OCI-LY7 (cell line): ENCODE data around the gene MAPK8IP1.

Source experiments
- EZH2phosphoT487 ChIP-seq: fragments of 200-600 bp; sonication (generic); IDR thresholded peaks from 2 replicates; pipeline ENCODE4 v1.6.1; 2018; ENCODE audit warnings: low read depth, borderline replicate concordance, mild to moderate bottlenecking, mixed run types, antibody characterized with exemption, low read length, moderate library complexity, mixed read lengths
- TF ChIP-seq, protein P1 (sequence below): fragments of 200-600 bp; sonication (generic); conservative IDR thresholded peaks from 2 replicates; pipeline ENCODE4 v1.5.1; 2014; ENCODE audit warnings: mild to moderate bottlenecking, antibody characterized with exemption, low read length, moderate library complexity, mixed read lengths

DNA sequence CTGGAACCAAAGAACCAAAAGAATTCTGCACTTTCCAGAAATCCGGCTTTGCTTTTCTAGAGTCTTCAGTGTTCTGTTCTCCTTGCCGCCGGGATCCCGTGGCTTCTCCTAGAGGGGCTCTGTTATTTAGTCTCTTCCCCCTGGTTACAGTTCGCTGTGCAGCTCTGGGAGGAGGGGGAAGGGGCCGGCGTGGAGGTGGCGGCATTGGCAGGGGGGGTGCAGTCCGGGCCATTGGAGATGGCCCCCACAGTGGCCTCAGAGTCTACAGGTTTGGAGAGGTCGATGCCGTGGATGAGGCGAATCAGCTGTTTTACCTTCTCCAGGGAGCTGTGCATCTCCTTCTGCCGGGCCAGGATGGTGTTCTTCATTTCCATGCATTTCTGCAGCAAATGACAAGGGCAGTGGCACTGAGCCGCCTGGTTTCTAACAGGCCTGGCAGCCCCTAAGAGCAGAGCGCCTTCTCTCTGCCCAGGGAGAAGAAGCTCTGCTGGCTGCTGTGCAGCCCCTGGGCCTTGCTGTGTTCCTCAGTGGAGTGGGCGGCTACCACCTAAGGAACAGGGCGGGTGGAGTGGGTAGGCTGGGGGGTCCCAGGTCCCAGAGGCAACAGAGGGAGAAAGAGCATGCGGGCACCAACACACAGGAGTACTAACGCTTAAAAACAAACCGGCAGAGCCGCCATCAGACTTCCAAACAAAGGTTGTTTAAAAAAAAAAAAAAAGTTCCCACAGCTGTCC, 48.6 kb downstream of the MAPK8IP1 start:
- TF ChIP-seq, protein P1, sequence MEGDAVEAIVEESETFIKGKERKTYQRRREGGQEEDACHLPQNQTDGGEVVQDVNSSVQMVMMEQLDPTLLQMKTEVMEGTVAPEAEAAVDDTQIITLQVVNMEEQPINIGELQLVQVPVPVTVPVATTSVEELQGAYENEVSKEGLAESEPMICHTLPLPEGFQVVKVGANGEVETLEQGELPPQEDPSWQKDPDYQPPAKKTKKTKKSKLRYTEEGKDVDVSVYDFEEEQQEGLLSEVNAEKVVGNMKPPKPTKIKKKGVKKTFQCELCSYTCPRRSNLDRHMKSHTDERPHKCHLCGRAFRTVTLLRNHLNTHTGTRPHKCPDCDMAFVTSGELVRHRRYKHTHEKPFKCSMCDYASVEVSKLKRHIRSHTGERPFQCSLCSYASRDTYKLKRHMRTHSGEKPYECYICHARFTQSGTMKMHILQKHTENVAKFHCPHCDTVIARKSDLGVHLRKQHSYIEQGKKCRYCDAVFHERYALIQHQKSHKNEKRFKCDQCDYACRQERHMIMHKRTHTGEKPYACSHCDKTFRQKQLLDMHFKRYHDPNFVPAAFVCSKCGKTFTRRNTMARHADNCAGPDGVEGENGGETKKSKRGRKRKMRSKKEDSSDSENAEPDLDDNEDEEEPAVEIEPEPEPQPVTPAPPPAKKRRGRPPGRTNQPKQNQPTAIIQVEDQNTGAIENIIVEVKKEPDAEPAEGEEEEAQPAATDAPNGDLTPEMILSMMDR = no peak
- TF ChIP-seq EZH2phosphoT487 = no peak
